Endothelial cell of hepatic sinusoid (primary cell): ENCODE measurements around the gene TBC1D4.
"Not testable (repeated sequence)": the region's sequence is repeated elsewhere in the genome, so short reads cannot be mapped to it uniquely, and the experiment has no call there.

Experiments used
- in situ Hi-C: cut with HindIII; loops from 2 replicates; pipeline ENCODE4 v1.10.0; 2017; ENCODE audit warnings: low sequenced_read_pairs

Gene TBC1D4

DNA sequence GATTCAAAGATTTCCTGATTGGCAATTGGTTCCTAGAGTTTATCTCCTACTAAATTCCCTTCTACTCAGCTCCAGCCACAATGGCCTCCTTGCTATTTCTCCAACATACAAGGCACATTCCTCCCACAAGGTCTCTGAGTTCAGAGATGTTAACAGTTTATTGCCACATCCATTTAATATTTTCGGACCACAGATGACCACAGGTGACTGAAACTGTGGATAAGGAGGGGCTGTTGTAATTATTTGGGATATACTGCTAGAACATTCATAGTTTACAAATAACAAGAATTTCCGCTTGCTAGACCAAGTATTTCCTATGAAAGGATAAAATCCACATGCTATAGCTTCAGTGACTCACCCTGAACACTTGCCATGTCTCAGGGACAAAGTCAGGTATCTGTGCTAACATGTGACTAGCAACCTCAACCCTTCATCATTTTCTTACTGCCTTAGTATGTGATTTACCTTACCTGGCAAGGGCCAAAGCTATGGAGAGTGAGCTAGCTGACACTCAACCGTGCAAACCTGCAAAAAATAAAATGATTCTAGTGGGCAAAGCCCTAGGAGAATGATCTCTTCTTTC is 117.7 kb downstream of the TBC1D4 start:
- in situ Hi-C loops = no loop called here

DNA sequence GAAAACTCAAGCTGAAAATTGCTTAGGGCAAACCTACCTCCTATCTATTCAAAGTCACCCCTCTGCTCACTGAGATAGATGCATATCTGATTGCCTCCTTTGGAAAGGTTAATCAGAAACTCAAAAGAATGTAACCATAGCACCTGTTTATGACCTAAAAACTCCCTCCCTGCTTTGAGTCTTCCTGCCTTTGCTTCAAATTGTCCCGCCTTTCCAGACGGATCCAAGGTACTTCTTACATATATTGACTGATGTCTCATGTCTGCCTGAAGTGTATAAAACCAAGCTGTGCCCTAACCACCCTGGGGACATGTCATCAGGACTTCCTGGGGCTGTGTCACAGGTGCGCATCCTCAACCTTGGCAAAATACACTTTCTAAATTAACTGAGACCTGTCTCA is 118.6 kb downstream of the TBC1D4 start:
- in situ Hi-C loops = no loop called here

DNA sequence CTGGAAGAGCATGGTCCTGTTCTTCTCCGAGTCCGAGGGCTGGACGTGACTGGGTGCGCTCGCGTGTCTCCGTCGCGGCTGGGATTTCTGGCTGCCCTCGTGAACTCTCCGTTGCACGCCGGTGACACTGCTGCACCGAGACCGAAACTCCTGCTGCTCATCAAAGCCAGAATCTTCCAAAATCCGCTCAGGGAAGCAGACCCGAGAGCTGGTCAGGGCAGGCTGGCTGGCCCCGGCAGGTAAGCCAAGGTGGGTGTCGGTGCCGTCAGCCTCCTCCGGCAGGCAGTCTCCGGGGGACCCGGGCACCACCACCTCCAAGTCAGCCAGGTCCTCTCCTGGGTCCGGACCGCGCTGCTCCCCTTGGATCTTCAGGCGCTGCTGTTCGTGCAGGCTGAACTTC is 119.9 kb downstream of the TBC1D4 start:
- in situ Hi-C loops = no loop called here

DNA sequence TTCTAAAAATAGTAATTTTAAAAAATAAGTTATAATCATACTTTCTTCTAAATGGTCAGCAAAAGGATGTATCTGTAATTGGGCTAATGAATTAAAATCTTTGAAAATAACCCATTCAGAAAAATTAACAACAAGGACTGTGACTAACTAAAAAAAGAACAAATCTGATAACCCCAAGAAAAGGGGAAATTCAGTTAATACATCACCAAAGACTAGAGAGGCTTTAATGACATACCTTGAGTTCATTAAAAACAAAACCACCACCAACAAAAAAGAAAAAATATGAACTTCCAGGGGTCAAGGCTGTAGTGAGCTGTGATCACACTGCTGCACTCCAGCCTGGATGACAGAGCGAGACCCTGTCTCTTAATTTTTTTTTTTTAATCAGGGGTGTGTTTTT is 121.8 kb downstream of the TBC1D4 start:
- in situ Hi-C loops = no loop called here

DNA sequence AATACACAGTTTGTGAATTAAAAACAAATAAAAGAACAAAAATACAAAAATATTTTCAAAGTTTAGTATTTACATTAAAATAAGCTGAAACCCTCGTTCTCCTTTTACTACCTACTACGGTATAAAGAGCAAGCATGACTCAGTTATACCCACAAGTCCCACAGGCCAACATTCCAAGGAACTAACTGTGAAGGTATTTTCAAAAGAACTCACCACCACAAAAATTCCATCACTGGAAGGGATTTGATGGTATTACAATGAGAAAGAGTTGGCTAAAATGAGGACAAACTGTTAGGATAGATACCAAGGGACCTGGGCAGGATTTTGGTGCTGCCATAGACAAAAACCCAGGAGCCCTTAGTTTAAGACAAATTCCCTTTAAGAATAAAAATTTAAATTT is 122.7 kb downstream of the TBC1D4 start:
- in situ Hi-C loops = no loop called here

DNA sequence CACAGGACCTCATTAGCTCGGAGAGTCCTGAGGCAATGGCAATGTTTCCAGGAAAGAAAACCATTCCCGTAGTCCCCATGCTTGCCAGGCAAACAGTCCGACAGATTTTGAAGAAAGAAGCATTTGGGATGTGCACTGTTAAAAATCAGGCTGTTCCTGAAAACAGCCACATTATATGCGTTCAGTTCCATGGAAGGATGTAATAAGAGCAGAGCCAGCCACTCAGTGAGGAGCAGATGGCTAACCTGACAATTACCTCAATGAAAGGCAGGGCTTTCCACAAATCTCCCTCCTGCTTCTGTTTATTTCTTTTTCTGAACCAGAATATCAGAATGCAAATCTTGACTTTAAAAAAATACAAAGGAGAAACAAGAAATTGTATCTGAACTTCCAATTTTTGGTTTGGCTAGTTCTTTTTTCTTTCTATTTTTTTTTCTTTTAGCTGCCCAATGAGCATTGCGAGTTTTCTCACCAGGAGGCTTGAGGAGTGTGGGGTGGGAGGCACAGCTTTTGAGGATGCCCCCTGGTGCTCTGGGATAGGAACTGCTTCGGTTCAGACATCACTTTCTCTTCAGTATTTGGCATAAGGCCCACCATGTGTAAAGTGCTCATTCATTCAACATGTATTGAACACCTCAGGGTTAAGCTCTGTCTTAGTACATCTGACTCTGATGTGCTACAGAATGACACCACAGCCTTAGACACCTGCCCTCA is 124.2 kb downstream of the TBC1D4 start:
- in situ Hi-C loops = no loop called here

DNA sequence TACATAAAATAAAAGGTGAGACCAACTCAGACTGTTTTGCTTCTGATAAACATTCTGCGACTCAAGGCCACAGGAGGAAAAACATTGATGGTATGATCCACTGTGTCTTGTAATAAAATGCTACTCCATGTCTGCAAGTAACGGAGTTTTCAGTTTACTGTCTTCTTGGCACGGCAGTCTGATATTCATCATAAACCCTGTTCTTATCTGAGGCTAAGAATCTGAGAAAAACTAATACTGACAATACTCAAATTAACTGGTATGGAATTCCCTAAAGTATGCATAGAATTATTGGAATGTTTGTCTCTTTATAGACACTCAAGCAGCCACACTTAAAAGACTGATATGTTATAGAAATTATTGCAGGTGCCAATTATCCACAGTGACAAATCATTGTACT is 125.5 kb downstream of the TBC1D4 start:
- in situ Hi-C loops = no loop called here

DNA sequence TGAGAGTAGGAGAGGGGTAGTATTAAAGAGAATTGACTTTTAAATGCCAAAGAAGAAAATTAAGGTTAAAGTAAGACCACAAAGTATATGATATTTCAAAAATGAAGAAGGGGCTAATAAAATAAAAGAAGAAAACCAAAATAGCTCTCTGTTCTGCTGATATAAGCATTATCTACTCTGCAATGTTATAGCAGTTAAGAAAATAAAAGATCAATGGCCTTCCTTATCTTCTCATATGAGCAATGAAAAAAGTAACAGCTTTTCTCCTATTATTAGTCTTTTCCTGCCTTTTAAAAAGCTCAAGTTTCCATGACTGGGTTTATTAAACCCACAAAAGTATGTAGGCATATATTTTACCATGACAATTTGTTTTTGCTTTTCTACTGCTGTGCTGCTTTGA is 126.4 kb downstream of the TBC1D4 start:
- in situ Hi-C loops = no loop called here

DNA sequence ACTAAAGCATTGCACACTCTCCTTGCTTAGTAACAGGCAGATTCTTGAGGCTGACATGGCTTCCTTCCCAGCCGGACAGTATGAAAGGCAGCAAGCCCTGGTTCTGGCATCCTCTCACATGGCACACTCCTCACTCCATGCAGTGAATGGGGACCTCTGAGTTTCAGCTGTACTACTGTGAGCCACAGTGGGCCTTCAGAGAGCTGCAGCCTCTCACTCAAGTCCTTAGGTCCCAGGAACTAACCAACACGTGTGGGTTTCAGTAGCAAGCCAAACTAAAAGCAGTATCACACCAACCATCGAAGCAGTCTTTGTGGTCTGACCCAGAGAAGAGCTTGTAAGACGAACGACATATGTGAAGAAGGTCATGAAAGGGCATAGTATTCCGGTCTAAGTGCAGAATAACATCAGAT is 128.2 kb downstream of the TBC1D4 start:
- in situ Hi-C loops = no loop called here

DNA sequence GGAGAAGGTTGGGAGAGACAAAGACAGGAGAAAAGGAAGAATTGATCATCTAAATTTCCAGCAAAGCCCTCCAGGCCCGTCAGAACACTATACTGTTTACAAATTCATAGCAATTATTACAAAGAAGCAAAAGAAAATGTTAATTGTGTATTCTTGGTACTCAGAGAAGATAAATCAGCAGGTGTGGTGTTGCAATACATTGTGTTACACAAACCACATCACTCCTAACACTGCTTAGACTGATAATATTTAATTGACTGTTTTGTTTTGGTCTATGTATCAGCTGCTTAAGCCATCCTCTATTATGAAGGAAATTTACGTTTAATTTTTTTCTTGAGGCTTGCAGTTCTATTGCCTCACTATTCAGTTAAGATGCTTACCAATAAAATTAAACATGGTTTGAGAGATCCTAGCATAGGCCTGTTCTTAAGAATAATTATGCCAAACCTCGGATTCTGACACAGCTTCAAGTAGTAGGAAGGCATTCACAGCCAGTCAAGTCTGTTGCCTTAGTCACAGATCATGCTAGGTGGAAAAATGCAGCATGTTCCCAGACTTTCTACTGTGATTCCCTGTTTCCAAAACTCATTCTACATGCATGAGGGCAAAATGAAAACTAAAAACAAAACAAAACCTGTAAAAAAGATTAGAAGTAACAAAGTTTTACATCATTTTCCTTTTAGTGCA is 129.2 kb downstream of the TBC1D4 start:
- in situ Hi-C loops = no loop called here

DNA sequence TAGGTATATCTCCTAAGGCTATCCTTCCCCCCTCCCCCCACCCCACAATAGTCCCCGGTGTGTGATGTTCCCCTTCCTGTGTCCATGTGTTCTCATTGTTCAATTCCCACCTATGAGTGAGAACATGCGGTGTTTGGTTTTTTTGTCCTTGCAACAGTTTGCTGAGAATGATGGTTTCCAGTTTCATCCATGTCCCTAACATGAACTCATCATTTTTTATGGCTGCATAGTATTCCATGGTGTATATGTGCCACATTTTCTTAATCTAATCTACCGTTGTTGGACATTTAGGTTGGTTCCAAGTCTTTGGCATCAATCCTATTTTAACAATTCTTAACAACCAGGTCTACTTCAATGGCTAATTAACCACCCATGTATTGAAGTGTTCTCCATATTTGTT is 130.4 kb downstream of the TBC1D4 start:
- in situ Hi-C loops = not testable (repeated sequence)

DNA sequence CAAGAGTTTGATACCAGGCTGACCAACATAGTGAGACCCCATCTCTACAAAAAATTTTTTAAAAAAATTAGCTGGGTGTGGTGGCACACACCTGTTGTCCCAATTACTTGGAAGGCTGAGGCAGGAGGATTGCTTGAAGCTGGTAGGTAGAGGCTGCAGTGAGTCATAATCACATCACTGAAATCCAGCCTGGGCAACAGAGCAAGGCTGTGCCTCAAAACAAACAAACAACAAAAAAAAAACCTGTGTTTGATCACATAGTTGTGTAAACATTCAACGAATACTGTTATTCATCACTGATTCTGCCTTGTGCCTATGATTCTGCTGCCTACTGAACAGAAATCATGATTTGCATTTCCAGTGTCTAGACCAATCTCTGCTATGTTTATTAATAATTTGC is 134.0 kb downstream of the TBC1D4 start:
- in situ Hi-C loops = no loop called here

DNA sequence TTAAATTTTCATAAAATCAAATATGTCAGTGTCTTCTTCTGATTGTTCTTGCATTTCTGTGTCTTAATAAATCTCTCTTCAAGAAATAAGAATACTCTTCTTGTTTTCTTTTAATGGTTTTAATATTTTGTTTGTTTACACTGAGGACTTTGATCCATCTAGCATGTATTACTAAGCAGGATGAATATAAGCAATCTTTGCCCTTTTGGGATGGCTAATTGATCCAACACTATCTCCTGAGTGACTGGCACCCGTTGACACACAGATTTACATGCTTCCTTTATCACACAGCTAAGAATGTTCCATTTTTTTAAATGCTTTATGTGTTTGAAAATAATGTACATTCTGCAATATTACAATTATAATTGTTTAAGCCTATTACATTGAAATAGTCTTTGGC is 134.5 kb downstream of the TBC1D4 start:
- in situ Hi-C loops = no loop called here

DNA sequence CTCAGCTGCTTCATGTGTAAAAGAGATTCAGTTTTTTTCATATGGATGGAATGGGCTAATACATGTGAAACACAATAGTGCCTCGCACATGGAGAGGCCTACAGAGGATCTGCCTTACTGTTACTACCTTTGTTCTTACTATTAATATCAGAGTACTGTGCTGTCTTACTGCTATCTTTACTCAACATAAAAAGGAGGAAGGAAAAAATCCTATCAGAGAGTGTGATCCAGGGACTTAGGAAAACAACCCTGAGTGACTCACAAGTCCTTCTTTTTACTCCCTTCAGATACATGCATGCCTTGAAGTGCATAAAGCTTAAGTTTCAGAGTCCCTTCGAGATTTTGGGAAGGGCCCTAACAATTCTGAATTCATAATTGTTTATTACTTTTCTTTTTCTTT is 136.8 kb downstream of the TBC1D4 start:
- in situ Hi-C loops = no loop called here

DNA sequence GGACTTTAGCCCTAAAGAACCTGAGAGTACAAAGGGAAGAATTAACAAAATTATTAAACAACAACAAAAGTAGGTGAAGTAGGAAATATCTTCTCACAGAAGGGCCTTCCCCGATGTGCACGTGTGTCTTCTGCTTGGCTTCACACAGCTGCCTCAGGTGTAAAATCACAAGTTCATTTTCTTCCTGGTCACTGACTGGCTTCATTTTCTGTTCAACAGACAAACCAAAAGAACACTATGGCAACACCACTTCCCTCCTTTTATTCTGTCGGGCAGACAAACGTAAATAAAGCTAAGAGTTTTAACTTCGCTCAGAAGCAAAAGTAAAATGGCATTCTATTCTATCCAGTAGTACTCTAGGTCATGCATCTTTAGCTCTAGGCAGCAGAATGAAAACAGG is 140.9 kb downstream of the TBC1D4 start:
- in situ Hi-C loops = no loop called here

DNA sequence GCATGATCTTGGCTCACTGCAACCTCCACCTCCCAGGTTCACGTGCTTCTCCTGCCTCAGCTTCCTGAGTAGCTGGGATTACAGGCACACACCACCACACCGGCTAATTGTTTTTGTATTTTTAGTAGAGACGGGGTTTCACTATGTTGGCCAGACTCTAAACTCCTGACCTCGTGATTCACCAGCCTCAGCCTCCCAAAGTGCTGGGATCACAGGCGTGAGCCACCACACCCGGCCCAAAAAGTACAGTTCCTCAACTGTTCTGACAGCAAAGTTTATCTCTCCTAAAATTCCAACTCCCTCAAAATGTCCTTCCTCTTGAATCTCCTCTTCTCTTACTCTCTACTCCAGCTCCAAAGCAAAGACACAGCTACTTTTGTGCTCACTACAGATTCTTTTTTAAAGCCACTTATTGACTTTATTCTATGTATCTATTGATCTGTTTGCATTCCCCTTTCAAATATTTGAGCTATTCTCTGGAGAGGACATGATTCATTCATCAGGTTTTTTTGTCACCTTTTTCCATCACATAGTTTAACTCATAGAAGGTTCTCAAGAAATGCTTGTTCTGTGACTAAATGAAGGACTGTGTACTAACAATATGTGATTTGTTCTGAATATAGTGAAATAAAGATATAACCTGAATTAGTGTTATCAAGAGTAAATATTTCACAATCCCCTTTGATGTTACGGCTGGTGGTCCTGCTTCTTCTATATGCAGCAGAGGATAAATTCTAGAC is 142.2 kb downstream of the TBC1D4 start:
- in situ Hi-C loops = no loop called here

DNA sequence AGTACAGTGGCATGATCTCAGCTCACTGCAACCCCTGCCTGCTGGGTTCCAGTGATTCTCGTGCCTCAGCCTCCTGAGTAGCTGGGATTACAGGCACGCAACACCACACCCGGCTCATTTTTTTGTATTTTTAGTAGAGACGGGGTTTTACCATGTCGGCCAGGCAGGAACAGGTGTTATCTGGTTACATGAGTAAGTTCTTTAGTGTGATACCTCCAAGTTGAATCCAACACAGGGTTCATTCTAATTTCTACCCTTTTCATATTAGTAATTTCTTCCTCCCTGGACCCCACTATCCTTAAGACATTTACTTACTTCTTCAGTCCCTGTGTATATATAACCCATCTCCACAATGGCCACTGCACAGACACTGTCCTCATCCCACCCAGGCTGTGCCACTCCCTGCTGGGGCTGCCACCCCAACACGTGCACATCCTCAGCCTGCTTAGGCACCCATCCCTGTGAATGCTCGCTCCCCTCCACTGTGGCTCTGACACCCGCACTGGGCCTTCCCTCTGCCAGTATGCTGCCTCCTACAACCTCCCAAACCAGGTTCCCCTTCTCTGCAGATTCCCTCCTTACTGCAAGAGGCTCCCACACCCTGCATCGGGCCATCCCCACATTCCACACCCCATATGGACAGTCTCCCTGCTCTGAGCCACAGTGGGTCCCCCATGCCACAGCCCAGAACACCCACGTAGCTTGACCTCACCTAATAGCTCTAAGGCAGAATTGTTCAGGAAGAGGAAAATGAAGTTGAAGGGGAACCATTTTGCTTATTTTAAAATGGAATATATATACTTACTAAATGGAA is 147.1 kb downstream of the TBC1D4 start:
- in situ Hi-C loops = no loop called here

DNA sequence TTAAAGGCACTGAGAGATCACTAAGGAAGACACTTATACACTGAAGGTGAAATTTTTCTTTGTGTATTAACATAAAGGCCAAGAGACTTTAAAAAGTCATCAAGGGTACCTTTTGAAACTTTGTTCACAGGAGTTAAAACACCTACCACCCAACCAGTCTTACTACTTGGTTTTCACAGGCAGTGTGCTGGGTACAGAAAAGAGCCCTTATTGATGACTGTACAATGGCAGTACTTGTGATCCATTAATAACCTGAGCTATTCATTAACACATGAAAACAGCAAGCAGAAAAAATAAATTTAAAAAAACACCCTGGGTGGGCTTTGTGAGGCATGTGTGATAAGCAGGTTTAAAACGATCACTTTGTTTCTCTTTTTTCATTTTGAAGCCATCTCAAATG is 148.9 kb downstream of the TBC1D4 start:
- in situ Hi-C loops = no loop called here

DNA sequence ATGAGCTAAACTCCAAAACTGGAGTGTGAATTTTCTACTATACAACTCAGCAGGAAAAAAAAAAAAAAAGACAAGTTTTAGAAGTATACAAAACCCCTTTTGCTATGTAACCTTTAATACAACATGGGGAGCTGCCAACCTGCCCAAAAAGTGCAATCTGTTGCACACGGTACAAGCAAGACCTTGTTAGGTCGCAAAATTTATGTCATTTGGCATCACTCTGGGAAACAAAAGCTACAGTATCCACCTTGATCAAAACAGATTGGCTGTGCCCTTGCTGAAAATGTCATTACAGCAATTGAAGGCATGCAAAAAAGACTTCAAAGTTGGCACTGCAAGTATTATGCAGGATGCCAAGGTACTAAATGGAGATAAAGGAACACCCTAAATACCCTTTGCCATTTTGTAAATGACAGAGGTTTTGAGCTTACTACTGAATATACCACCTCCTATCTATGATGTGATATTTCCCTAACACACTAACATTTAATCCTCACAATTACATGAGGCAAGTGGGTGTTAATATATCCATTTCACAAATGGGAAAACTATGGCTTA is 150.1 kb downstream of the TBC1D4 start:
- in situ Hi-C loops = no loop called here

DNA sequence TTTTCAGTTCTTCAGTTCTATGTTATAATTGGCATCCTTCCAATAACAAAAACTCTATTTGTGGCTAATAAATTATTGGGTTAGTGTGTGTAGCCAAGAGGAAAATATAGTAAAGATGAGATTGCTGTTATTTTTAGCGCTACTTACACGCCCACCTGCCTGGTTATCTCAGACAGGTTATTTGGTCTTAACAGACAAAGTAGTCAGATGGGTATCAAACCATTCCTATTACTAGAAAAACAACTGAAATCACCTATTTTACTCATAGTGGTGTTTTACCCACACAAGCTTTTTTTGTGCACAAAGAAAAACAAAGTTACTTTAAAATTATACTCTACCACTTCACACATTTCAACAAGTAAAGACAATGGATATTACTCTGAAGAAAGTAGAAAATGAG is 151.2 kb downstream of the TBC1D4 start:
- in situ Hi-C loops = no loop called here

DNA sequence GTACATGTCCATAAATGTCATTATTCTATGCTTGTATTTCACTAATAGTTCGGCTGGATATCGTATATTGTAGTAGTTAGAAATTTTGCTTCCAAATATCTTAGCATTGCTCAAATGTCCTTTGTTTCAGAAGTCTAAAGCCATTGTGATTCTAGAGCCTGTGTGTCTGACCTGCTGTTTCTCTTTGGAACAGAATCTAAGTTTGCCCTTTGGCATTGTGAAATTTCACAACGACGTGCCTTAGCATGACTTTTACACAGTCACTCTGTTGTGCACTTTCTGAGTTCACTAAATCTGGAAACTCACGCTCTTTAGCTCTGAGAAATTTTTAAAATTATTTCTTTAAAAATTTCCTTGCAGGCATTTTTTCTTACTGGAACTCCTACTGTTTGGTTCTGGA is 152.2 kb downstream of the TBC1D4 start:
- in situ Hi-C loops = no loop called here
